Activated T-cell treated with anti-CD3 and anti-CD28 coated beads for 24 hours (primary cell): Measurements from ENCODE around the gene TWIST2.

ENCODE experiments used
- DNase-seq: peaks from one replicate; pipeline ENCODE4 v3.0.0-alpha.2; 2020; ENCODE audit warnings: low read depth

The TWIST2 gene

DNA sequence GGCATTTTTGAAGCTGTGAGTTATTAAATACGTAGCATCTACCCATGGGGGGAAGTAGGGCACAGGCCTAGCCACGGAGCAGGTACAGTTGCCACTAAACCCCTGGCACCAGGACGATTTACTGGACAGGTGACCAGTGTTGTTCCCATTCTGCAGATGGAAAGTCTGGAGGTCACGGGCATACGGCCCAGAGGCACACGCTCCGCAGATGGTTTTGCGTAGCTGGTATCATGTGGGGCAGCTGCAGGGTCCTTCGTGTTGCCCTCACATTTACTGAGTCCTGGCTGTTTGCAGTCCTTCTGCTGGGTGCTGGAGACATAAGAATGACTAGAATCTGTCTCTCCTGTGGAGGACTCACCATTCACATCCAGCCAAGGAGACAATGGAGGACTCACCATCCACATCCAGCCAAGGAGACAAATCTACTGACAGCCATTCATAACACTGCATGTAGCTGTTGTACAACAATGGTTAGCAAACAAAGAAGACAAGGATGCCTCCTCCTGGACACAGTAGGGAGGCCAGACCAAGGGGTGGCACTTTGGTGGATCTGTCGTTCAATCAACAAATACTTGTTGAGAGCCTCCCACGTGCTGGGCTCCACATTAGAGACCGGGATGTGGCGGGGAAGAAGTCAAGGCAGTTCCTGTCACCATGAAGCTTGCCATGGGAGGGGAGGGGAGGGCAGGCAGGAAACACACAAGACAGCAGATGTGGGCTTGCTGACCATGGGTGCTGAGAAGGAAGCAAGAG, 24.9 kb downstream of the TWIST2 start:
- no peak for DNase-seq

DNA sequence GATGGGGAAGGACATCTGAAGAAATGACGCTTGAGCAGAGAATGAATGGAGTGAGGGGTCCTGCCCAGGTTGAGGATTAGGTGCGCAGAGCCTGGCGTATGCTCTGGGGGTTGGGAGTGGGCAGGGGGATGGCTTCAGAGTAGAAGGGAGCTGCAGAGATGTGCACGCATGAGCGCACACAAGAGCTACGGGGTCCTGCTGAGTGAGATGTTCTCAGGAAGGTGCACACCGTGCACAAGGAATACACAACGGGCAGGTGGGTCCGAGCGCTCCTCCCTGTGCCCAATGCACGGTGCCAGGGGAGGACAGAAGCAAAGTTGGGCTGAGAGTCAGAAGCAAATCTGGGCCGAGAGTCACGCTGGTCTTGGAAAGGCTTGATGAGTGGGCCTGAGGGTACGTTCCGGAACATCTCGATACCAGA, 25.5 kb downstream of the TWIST2 start:
- no peak for DNase-seq

DNA sequence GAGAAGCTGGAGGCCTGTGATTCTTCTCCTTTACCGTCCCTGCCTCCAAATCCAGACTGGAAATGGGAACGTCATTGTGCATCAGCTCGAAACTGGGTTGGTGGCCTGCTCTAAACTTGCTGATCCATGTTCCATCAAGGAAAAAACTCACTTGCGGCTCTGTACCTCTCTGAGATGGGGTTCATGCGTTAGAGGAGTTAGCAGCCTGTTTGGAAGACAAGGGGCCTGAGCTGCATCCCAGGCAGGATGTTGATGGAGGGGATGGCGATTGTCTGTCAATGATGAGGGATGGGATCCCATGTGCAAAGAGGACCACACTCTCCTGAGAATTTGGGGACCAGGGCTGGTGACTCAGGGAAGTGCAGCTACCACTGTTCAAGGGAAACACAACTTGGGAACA, 26.0 kb downstream of the TWIST2 start:
- DNase-seq = no peak

DNA sequence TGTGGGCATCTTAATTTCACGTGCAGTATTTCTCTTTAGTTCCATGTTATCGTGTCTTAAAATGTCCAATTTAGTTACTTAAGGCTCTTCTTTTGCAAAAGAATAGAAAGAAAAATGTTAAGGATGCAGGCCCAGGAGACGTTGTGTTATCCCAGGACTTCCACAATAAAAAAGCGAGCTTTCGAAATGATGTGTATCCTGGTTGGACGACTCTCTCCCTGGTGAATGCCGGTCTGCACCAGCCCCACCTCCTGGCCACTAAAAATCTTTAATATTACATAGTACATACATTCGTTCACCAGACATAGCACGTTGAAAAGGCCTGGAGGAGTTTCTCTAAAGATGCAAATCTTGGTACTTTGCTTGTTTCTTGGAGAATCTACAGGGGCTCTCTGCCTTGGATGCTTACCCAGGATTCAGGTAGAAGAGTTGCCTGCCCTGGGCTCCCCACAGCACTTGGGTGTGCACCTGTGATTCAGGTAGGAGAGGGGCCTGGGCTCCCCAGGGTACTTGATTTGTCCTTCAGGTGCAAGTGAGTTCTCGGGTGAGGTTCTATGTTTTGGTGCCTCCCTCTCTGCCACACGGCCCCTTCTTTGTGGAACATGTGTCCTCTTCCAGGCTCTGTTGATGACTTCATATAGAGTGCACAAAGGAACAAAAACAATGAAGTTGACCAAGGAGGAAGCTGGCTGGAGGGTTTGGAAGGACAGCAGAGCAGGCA, 26.6 kb downstream of the TWIST2 start:
- DNase-seq = no peak

DNA sequence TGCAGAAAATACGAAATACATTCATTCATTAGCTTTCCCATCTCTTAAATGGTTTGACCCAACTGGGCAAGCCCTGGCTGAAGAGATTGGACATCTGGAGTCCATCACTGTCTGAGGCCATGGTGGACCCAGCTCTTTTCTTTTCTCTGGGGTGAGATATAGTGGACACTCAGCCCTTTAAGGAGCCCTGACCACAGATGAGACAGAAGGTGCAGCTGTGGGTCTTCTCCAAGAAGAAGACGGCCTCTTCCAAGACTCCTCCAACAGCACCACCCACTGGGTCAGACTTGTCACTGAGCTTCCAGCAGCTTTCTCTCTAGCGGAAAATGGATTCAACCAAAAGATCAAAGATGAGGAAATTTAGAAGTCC, 27.2 kb downstream of the TWIST2 start:
- no peak for DNase-seq

DNA sequence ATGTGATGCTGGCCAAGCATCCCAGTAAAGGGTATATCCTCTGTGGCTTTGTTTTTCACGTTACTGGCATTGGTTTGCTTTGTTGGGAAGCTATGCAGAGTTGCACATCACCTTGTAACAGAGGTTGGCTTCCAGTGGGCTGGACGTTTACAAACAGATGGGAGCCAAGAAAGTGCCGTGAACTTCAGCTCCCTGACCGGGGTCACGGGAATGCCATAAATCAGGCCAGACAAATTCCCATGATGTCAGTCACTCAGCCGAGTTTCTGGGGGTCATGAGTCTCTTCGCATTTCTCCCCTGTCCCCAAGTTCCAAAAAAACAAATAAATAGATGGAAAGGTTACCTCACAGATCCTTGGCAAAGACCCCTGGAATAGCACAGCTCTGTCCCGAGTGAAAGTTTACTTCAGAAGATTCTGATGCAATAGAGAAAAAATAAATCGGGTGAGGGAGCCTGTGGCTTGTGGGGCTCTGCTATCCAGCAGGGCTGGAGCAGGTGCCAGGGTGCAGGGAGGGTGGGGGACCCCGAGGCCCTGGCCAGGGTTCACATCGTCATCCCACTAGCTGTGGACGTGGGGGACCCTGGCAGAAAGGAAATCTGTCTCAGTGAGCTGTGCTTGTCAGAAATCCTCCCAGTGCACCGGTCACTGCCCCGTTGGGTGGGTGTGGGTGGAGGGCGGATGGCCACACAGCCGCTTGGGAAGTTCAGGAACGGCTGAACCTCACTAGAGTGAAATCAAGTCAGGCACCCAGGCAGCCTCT, 27.8 kb downstream of the TWIST2 start:
- DNase-seq = no peak

DNA sequence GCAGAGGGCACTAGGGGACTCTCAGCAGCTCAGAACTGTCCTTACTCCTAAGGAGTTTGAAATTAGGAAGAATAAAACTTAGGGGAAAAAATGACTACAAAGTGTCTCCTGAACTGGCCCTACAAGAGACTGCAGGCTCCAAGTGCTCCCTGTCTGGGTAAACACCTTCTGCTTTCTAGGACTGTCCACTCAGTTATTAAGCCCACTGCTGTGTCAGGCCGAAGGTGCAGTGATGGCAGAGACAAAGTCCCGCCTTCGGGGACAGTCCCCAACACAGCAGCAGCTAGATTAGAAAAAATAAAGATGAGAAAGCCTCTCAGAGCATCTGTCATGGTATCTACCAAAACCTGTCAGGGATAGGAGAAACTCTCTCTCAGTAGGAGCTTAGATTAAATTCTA, 28.3 kb downstream of the TWIST2 start:
- no peak for DNase-seq

DNA sequence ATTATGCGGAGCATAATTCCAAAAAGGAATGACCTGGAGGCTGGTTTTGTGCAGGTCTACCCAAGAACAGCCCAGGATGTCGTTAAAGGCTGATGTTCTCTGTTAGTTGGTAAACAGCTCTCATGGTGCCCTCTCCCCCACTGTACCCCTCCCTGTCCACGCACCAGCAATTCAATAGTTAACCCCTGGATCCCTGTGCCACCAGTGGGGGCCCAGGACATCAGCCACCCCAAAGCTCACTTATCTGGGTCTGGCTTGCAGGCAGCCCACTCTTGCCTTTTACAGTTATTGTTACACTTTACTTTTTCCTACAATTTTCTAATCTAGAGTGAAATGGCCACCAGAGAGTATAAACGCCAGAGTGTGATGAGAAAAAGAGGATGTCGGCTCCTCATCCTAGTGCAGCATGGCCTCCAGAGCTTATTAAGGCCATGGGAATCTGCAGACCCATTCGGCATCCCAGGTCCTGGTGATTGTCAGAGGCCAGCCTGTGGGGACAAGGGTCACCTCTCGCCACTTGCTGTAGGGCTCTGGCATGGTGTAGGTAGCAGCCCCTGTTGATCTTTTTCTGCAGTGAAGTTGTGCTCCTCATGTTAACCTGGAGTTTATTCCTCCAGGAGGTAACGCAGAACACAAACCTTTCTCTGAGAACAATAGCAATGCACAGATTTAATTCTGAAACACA, 30.3 kb downstream of the TWIST2 start:
- DNase-seq = no peak

DNA sequence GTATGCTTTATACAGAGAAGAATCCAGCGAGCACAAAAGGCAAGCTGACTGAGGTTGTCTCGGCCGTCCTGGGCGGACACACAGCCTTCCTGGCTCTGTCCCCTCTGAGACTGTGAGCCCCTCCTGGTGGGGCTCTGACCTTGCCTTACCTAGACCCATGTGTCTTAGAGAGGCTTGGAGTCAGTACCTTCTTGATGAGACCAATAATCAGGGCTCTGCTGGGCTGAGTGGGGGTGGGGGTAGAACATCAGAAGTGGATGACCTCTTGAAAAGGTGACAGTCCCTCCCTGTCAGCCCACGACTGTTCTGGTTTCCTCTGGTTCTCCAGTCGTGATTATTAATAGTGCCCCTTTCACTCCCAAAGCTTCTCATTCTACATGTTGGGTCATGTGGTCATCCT, 31.2 kb downstream of the TWIST2 start:
- DNase-seq = no peak

DNA sequence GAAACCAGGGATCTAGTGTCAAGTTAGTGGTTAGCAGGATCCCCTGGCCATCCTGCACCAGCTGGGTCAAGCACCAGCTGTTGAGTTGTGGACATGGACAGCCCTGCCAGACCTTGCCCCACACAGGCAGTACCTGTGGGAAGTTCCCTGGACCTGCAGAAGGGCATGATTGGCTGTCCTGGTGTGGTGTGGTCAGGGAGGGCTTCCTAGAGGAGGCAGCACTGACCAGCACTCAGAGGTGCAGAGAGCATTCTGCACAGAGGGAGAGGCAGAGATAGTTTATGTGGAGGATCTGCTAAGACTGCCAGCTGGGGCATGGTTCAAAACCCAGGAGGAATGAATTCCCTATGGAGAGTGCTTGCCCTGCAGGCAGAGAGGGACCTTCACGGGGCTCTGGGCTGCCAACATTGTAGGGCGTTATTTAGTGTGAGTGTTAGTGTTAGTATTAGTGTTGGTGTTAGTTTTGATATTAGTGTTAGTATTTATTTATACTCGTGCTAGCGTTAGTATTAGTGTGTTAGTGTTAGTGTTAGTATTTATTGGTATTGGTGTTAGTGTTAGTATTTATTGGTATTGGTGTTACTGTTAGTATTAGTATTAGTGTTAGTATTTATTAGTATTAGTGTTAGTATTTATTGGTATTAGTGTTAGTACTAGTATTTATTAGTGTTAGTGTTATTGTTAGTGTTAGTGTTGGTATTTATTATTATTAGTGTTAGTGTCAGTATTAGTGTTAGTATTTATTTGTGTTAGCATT, 31.9 kb downstream of the TWIST2 start:
- DNase-seq = no peak

DNA sequence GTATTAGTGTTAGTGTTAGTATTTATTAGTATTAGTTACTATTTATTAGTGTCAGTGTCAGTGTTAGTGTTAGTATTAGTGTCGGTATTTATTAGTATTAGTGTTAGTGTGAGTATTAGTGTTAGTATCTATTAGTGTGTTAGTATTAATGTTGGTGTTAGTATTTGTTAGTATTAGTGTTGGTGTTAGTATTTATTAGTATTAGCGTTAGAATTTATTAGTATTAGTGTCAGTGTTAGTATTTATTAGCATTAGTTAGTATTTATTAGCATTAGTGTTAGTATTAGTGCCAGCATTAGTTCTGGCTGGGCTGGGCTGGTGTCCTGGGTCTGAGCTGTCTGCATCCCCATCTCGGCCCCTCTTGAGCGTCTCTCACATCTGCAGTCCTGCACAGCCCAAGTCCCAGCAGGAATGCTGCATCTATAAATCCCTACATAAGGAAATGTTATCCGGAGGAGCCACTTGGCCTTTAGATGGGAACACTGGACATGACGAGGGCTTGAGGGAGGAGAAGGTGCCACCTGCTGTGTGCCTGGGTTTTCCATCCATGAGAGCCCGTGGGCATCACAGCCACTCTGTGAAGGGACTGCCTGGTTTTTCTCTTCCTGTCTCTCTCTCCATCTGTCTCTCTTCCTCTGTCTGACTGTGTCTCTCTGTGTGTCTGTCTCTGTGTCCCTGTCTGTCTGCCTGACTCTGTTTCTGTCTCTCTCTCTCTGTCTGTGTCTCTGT, 33.6 kb downstream of the TWIST2 start:
- DNase-seq = no peak

DNA sequence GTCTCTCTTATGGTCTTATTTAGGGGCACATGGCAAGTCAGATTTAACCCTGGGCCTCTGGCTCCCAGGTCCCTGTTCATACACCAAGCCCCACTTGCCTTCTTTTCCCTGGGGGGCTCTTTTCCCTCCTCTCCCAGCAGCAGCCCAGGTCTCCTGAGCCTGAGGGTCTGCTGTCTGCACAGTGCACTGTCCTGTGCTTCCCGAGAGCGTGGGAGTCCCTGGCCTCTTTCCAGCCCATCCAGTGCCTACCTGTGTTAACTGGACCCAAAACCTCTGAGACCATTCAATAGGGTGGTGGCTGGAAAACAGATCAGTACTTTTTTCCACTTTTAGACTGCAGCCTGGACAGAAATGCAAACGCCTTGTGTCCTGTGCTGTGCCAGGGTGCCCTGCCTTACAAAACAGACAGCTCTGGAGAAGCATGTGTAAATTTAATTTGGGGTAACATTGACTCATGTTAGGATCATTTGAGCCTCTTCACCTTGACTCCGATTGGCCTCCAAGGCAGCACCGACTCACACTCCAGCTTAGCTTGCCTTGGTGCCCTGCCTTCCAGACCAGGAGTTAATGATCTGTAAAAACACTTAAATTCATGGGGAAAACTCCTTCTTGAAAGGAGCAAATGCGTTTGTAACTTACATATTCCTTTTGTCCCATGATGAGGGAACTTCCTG, 34.3 kb downstream of the TWIST2 start:
- DNase-seq = no peak

DNA sequence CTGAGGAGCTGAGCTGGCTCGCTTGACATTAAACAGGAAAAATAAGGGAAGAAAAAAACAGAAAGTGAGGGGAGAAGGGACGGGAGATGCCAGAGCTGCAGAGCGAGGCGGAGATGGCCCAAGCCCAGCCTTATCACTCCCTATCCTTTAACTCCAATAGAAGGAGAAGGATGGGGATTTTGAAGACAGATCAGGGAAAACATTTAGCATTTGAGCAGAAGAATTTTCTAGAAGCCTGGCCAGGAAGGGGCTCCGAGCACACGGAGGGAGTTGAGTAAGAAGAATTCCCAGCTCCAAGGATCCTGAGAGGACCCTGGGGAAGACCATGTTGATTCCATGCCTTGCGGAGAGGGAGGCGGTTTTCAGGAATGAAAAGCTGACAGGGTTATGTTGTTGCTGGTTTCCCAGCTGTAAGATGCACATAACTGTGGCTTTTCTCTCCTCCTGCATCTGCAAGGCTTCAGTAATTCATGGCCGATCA, 35.6 kb downstream of the TWIST2 start:
- no peak for DNase-seq

DNA sequence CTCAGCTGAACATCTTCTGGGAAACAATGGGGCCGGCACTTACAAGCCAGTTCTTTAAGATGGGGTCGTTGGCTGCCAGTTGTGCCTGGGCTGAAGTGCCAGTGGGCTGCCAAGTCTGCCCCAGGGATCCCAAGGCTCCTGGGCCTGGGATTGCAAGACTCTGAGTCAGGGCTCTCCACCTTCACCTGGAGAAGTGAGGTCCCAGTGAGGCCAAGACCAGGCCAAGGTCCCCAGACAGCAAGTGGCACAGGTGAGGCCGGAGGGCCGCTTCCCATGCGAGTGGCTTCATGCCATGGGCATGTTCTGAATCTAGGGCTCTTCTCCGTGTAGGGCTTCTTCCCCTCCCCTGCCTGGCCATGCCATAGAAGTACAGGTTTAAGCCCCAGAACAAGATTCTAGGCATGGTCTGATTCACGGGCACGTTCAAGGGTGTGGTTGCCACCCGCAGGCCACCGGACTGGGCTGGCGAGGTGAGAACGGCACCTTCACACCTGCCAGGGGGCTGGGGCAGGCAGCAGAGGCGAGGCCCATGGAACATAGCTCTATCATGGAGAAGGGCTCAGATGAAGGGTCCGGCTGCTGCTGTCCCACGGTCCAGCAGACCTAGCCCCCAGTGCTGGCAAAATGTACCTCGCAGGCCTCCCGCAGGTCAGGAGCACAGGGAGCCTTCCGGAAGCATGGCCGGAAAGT, 36.4 kb downstream of the TWIST2 start:
- DNase-seq = no peak

DNA sequence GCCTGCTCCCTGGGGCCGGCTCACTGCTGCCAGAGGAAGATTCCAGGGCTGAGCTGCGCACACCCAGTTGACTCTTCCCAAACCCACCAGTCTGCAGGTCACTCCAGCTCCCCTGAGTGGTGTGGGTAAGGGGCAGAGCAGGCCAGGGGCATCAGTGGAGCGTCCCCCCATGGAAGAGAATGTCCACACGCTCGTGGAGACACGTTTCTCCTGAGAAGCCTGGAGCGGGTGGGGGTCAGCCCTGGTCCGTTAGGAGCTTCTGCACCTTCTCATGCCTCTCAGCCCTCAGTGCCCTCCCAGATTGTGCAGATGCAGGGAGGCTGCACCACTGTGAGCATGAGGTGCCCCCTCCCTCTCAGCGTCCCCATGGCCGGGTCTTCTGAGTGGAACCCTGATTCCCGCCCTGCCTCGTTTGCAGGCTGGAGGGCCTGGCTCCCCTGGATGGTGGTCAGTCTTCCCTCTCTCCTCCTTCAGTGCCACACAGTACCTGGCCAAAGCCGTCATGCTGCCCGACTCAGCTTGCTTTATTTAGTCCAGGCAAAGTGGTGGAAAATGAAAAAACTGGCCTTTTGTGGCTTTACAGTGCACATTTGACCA, 37.0 kb downstream of the TWIST2 start:
- DNase-seq = no peak

DNA sequence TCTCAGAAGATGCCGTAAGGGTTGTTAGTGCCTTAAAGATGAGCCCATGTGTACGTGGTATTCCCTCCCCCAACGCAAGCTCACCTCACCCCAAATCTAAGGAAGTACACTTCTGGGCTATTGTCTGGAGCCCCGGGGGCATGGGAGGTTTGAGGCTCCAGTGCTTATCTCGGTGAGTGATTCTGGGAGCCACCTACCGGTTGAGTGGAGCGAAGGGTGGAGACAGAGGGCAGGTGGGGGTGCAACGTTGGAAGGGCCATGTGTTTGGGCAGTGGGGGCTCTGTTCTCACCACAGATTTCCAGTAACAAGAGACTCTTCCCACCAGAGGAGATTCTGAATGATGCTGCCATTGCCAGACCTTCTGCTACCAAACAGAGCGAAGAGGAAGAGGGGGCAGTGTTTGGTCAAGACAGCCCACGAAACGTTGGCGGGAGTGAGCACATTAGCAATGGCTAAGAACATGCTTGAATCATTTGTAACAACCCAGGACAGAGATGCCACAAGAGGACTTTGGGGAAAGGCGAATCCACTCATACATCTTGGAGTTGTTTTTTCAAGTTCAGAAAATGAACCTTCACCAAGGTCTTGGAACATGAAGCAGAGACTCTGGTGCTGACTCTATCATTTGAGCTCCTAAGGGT, 38.7 kb downstream of the TWIST2 start:
- DNase-seq = no peak

DNA sequence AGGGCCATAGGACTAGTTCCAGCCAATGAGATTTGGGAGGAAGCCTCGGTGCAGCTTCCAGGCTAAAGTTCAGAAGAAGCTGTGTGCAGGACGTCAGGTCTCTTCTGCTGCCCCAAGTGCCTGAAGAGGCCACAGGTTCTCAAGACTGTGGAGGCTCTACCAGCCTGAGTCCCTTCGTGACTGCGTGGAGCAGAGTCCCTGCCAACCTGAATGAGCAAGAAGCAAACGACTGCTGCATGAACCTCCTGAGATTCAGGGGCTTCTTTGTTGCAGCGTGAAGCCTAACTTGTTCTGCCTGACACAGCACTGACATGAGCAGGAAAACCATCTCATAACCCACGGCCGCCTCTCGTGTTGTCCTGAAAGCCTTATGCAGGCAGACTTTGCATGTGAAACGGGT, 39.7 kb downstream of the TWIST2 start:
- DNase-seq = no peak

DNA sequence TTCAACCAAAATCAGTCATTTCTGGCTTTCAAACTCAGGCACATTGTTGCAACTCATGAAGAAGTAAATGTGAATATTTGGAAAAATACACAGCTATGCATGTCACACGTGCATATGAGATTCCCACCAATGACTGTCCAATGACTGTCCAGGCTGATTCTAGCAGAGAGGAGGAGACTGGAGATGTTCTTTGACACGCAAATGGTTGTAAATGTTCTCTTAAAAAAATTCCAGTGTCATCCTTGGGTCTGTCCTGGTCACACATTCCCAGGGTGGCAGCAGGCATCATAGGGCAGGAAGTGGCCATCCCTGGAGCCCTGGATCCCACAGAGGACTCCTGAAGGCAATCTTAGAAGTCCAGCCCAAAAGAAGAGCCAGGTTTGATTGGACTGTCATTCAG, 40.9 kb downstream of the TWIST2 start:
- DNase-seq = no peak

DNA sequence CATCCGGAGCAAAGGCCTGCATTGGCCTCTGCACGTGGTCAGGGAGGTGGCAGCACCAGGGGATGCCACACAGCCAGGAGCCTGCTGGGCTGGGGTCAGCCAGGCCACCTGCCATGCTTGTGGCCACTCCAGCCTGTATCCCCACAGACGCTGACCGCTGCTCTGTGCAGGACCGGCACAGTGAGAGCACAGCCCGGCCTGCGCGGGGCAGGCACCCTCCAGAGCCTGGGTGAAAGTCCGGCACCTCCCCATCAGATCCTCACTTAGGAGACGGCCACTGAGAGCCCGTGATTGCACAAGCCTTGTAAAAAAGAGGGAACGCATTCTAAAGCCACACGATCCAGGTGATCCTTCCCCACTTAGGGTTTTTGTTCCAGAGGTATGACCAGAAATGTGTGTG, 42.2 kb downstream of the TWIST2 start:
- DNase-seq = no peak
